PC-9 (cell line): ENCODE measurements around the gene ZNF175. TPM values are rescaled to one million over a fixed set of nuclear protein-coding genes. Genes with fewer than 3 reads are reported as not detected.

Experiments used
- BruUV-seq: library from RNA; stranded (reverse); fragments of 400-500 nt; replicated peaks from 2 replicates; lab custom pipeline; 2021; lab: Mats Ljungman, UMichigan
- CTCF ChIA-PET: fragments of 300-600 bp; sonication (Branson Sonifier 250); formaldehyde crosslinking; loops from one replicate; lab custom pipeline; 2022; ENCODE audit warnings: antibody characterized with exemption; lab: Charles Lee
- POLR2A ChIA-PET: fragments of 300-600 bp; sonication (Branson Sonifier 250); formaldehyde crosslinking; loops from one replicate; lab custom pipeline; 2022; ENCODE audit warnings: antibody characterized with exemption; ENCODE audit not compliant: unreplicated experiment; lab: Charles Lee
- DNase-seq, 2 experiments: peaks; one replicate each; pipeline versions ENCODE4 v3.0.0 to v3.0.0-alpha.2; 2015 to 2022; ENCODE audit warnings: mixed read lengths in 1 of 2
- H2AFZ ChIP-seq: fragments of 200-600 bp; sonication (generic); 2 replicates; pipeline ENCODE4 v1.8.1; 2017; ENCODE audit warnings: antibody characterized with exemption
- H3F3A ChIP-seq: fragments of 200-600 bp; sonication (generic); 2 replicates; pipeline ENCODE4 v1.8.1; 2017; ENCODE audit warnings: antibody characterized with exemption, mild to moderate bottlenecking, low read depth; ENCODE audit not compliant: insufficient read depth
- H3K27ac ChIP-seq: fragments of 200-600 bp; sonication (generic); 2 replicates; pipeline ENCODE4 v1.6.1; 2016; ENCODE audit warnings: mixed run types
- H3K27me3 ChIP-seq: fragments of 200-600 bp; sonication (generic); 2 replicates; pipeline ENCODE4 v1.6.1; 2016; ENCODE audit warnings: low read depth, mixed run types; ENCODE audit not compliant: insufficient read depth
- H3K36me3 ChIP-seq: fragments of 200-600 bp; sonication (generic); 2 replicates; pipeline ENCODE4 v1.6.1; 2016; ENCODE audit warnings: low read depth, mixed run types
- H3K4me1 ChIP-seq: fragments of 200-600 bp; sonication (generic); replicated peaks from 2 replicates; pipeline ENCODE4 v1.6.1; 2016; ENCODE audit warnings: mixed run types; ENCODE audit not compliant: insufficient read depth
- H3K4me2 ChIP-seq: fragments of 200-600 bp; sonication (generic); 2 replicates; pipeline ENCODE4 v1.6.1; 2017; ENCODE audit warnings: mixed run types
- H3K4me3 ChIP-seq: fragments of 200-600 bp; sonication (generic); 2 replicates; pipeline ENCODE4 v1.6.1; 2016; ENCODE audit warnings: mixed run types
- H3K79me2 ChIP-seq: fragments of 200-600 bp; sonication (generic); 2 replicates; pipeline ENCODE4 v1.6.1; 2017; ENCODE audit warnings: low read depth, mixed run types
- H3K9me2 ChIP-seq: fragments of 200-600 bp; sonication (generic); 2 replicates; pipeline ENCODE4 v1.8.1; 2017; ENCODE audit warnings: mild to moderate bottlenecking; ENCODE audit not compliant: insufficient read depth
- H3K9me3 ChIP-seq: fragments of 200-600 bp; sonication (generic); 2 replicates; pipeline ENCODE4 v1.8.1; 2016; ENCODE audit warnings: low read depth; ENCODE audit not compliant: insufficient read depth
- H4K20me1 ChIP-seq: fragments of 200-600 bp; sonication (generic); 2 replicates; pipeline ENCODE4 v1.8.1; 2017; ENCODE audit not compliant: insufficient read depth
- CTCF ChIP-seq: fragments of 200-600 bp; sonication (generic); conservative IDR thresholded peaks from 2 replicates; pipeline ENCODE4 v1.6.1; 2017; ENCODE audit warnings: mixed run types, antibody characterized with exemption, mild to moderate bottlenecking, moderate library complexity
- EZH2 ChIP-seq: fragments of 200-600 bp; sonication (generic); IDR thresholded peaks from 2 replicates; pipeline ENCODE4 v1.8.0; 2017; ENCODE audit warnings: antibody characterized with exemption, low read depth
- intact Hi-C: fragments of 100-400 bp; cut with micrococcal nuclease; formaldehyde crosslinking; loops from one replicate; pipeline ENCODE4 v1.10.0; 2022; ENCODE audit not compliant: unreplicated experiment
- total RNA-seq: library from RNA; stranded (reverse); gene quantifications from 2 replicates; pipeline ENCODE4 v1.2.3, GENCODE V29; 2021

Gene ZNF175
- total RNA-seq, 1 experiment from 2014 or later, result 11.7 TPM

- Histone ChIP-seq H3K27me3 (0 out of 2 replicates have a peak, but pooled peaks cover 4% of the 10 kb centered on the region), H3F3A (no peaks in the 10 kb centered on the region), H3K4me3 (no peak overlapping the region), H3K27ac (no peak overlapping the region), H3K4me2 (no peak overlapping the region), H2AFZ (no peak overlapping the region), H3K36me3 (no peaks in the 10 kb centered on the region), H4K20me1 (no peaks in the 10 kb centered on the region), H3K9me2 (no peaks in the 10 kb centered on the region), H3K9me3 (no peaks in the 10 kb centered on the region), H3K4me1 (peaks cover 12% of the 10 kb centered on the region), H3K79me2 (0 out of 2 replicates have a peak, but pooled peaks cover 2% of the 10 kb centered on the region)
- ChIA-PET CTCF (no interaction called here), POLR2A (no interaction called here)
- no peak for TF ChIP-seq CTCF
- no peak for TF ChIP-seq EZH2
- intact Hi-C loops, result no loop called here
- no peak for DNase-seq
- BruUV-seq, result no TSS peak
Measured at GRCh38 chr19:51573331-51573730, 2.2 kb downstream of the ZNF175 start.

GRCh38 chr19:51576850-51577249, 5.8 kb downstream of the ZNF175 start:
- no peak for DNase-seq
- Histone ChIP-seq H3K36me3 (no peaks in the 10 kb centered on the region), H3K27me3 (no peaks in the 10 kb centered on the region), H3K9me2 (no peaks in the 10 kb centered on the region), H4K20me1 (no peaks in the 10 kb centered on the region), H3K4me2 (no peak overlapping the region), H3K79me2 (0 out of 2 replicates have a peak, but pooled peaks cover 2% of the 10 kb centered on the region), H3K9me3 (no peaks in the 10 kb centered on the region), H2AFZ (no peak overlapping the region), H3F3A (no peaks in the 10 kb centered on the region), H3K27ac (no peak overlapping the region), H3K4me3 (no peak overlapping the region), H3K4me1 (peaks cover 3% of the 10 kb centered on the region; the same call in 1 of the 2 replicates)
- POLR2A ChIA-PET, result no interaction called here
- intact Hi-C loops, result no loop called here
- BruUV-seq, result no TSS peak
- CTCF ChIA-PET, result no interaction called here
- no peak for TF ChIP-seq EZH2
- TF ChIP-seq CTCF, result no peak

GRCh38 chr19:51586103-51586728, 15.1 kb downstream of the ZNF175 start:
- Histone ChIP-seq H4K20me1 (no peaks in the 10 kb centered on the region), H2AFZ (no peak overlapping the region), H3K4me1 (no peaks in the 10 kb centered on the region), H3K4me3 (no peak overlapping the region), H3K9me2 (no peaks in the 10 kb centered on the region), H3F3A (no peaks in the 10 kb centered on the region), H3K79me2 (no peaks in the 10 kb centered on the region), H3K36me3 (peaks cover 34% of the 10 kb centered on the region), H3K9me3 (peaks cover 28% of the 10 kb centered on the region), H3K4me2 (no peak overlapping the region), H3K27me3 (no peaks in the 10 kb centered on the region), H3K27ac (no peak overlapping the region)
- ChIA-PET POLR2A (no interaction called here), CTCF (no interaction called here)
- no TSS peak for BruUV-seq
- no peak for DNase-seq
- TF ChIP-seq EZH2 (no peak), CTCF (no peak)
- intact Hi-C loops, result no loop called here
